MM.1S (cell line): ENCODE data around the gene PCMTD2.

Source experiments
- EZH2phosphoT487 ChIP-seq: fragments of 300-600 bp; sonication (generic); IDR thresholded peaks from 2 replicates; pipeline ENCODE4 v1.6.1; 2018; ENCODE audit warnings: antibody characterized with exemption, low read length
- TF ChIP-seq, protein P1 (sequence below): fragments of 300-600 bp; sonication (generic); IDR thresholded peaks from 2 replicates; pipeline ENCODE4 v1.5.1; 2016; ENCODE audit warnings: antibody characterized with exemption, low read length, mixed read lengths

DNA sequence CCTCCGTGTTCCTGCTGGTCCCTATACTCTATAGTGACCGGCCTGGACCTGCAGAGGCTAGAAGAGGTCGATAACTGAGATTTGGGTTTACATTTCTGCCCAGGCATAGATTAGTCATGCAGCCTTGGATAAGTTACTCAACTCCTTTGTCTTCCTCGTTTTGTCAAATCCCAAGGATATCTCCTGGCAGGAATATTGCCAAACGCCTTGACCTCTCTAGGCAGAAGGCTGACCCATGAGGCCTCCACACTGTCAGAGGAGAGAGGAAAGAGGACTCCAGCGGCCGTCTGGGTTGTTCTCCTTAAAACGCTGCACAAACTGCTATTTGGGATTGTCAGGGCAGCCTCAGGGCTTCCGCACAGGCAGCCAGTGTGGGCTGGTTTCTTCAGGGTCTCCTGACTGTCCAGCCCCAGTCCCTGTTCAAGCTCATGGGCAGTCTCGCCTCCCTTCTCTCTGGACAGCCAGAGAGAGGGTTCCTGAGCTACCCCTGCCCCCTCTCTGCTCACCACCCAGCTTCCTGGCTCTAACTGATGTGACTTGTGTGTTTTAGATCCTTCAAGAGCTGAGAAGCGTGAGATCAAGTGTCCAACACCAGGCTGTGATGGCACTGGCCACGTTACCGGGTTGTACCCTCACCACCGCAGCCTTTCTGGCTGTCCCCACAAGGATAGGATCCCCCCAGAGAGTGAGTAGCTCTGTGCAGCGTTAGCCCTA lies 44.7 kb upstream of the PCMTD2 start:
- TF ChIP-seq, protein P1, sequence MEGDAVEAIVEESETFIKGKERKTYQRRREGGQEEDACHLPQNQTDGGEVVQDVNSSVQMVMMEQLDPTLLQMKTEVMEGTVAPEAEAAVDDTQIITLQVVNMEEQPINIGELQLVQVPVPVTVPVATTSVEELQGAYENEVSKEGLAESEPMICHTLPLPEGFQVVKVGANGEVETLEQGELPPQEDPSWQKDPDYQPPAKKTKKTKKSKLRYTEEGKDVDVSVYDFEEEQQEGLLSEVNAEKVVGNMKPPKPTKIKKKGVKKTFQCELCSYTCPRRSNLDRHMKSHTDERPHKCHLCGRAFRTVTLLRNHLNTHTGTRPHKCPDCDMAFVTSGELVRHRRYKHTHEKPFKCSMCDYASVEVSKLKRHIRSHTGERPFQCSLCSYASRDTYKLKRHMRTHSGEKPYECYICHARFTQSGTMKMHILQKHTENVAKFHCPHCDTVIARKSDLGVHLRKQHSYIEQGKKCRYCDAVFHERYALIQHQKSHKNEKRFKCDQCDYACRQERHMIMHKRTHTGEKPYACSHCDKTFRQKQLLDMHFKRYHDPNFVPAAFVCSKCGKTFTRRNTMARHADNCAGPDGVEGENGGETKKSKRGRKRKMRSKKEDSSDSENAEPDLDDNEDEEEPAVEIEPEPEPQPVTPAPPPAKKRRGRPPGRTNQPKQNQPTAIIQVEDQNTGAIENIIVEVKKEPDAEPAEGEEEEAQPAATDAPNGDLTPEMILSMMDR, result no peak
- no peak for TF ChIP-seq EZH2phosphoT487
